GM19240 (cell line): ENCODE results near the gene GTF3C5.
"Not testable (repeated sequence)": the region's sequence is repeated elsewhere in the genome, so short reads cannot be mapped to it uniquely, and the experiment has no call there.

Experiments
- DNase-seq: peaks from one replicate; pipeline ENCODE4 v3.0.0; 2011; ENCODE audit warnings: low spot score; ENCODE audit not compliant: insufficient read length

The GTF3C5 gene

GRCh38 chr9:133068431-133068830 lies 37.6 kb downstream of the GTF3C5 start:
- not testable (repeated sequence) for DNase-seq

GRCh38 chr9:133070500-133070961 lies 39.7 kb downstream of the GTF3C5 start:
- DNase-seq: not testable (repeated sequence)

DNA sequence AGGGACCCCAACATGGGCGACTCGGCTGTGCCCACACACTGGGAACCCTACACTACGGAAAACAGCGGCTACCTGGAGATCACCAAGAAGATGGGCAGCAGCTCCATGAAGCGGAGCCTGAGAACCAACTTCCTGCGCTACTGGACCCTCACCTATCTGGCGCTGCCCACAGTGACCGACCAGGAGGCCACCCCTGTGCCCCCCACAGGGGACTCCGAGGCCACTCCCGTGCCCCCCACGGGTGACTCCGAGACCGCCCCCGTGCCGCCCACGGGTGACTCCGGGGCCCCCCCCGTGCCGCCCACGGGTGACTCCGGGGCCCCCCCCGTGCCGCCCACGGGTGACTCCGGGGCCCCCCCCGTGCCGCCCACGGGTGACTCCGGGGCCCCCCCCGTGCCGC lies 40.2 kb downstream of the GTF3C5 start:
- DNase-seq: not testable (repeated sequence)

DNA sequence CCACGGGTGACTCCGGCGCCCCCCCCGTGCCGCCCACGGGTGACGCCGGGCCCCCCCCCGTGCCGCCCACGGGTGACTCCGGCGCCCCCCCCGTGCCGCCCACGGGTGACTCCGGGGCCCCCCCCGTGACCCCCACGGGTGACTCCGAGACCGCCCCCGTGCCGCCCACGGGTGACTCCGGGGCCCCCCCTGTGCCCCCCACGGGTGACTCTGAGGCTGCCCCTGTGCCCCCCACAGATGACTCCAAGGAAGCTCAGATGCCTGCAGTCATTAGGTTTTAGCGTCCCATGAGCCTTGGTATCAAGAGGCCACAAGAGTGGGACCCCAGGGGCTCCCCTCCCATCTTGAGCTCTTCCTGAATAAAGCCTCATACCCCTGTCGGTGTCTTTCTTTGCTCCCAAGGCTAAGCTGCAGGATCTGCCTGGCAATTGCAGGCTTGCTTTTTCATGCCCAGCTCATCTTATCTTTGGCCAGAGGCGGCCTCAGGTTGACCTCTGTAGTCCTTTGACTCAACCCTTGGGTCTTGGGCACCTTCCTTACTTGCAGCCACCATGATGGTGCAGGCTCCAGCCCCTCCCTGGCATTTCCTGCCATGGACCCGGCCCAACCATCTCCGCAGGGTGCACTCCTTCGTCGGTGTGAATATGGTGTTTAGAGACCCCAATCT lies 40.8 kb downstream of the GTF3C5 start:
- DNase-seq: no peak

GRCh38 chr9:133072210-133072609 lies 41.4 kb downstream of the GTF3C5 start:
- not testable (repeated sequence) for DNase-seq

DNA sequence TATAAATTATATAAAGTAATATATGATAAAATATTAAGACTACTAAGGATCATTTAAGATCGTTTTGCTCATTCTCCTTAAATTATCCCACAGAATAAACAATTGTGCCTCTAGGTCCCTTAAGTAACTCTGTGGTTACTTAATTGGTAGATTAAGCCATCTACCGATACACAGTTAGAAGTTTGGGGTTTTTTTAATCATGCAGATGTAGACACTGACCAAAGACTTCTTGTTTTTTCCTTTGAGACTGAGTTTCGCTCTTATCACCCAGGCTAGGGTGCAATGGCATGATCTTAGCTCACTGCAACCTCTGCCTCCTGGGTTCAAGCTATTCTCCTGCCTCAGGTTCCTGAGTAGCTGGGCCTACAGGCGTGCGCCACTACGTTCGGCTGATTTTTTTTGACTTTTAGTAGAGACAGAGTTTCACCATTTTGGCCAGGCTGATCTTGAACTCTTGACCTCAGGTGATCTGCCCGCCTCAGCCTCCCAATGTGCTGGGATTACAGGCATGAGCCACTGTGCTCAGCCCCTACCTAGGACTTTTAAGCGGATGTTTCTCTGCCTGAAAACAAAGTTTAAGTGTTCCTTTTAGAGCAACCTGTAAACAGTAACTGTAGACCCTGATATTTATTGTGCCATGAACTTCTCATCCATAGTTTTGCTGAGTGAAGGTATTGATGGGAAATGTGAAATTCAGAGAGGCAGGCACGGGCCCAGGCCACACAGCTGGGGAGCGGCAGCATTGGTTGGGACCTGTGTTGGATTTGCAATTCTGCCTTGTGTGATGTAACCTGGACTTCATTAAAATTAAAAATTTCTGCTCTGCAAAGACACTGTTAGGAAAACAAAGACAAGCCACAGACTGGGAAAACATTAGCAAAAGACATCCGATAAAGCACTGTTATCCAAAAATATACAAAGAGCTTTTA lies 42.6 kb downstream of the GTF3C5 start:
- DNase-seq: no peak

GRCh38 chr9:133074111-133074651 lies 43.4 kb downstream of the GTF3C5 start:
- DNase-seq: no peak

DNA sequence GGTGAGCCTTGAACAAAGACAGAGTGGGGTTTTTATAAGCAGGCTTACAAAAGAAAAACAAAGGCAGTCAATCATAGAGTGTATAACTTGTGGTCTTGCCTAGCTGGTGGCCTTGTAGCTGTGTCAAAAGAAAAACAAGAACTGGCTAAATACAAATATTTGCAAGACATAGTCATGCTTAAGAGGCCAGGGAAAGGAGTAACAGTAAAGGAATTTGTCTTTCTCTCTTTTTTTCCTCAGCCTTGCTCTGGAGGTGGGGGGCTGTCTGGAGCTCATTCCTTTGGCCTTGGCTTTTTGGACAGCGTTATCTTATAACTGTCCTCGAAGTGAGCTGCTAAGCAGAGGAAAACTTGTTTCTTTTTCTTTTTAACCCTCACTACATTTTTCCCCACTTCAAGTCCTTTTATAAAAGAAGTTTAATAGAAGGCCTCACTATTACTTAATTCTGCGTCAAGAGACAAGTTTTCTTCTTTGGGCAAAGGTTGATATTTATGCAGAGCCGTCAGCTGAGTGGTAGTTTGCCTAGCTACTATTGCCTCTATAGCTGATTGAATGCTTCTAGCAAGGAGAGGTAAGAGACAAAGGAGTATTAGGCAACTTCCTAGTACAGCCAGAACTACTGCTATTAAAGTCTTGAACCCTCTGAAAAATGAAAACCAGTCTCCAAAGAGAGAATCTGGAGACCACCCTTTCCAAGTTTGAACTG lies 45.3 kb downstream of the GTF3C5 start:
- DNase-seq: no peak

DNA sequence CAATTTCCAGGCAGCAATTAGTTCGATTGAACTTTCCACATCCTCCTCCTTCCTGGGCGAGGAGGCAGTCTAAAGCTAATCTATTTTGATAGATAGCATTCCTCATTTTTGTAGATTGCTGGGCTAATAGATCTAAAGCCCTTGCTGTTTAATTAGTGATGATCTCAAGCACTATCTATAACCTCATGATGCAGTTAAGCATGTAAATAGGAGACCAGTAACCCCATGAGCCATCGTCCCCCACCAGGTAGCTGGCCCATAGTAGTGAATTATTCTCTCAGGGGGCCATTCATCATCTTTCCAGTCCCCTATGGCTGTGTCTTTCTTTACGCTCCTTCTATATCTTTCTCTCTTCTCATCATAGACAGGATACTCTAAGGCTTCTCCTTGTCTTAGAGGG lies 45.9 kb downstream of the GTF3C5 start:
- no peak for DNase-seq

DNA sequence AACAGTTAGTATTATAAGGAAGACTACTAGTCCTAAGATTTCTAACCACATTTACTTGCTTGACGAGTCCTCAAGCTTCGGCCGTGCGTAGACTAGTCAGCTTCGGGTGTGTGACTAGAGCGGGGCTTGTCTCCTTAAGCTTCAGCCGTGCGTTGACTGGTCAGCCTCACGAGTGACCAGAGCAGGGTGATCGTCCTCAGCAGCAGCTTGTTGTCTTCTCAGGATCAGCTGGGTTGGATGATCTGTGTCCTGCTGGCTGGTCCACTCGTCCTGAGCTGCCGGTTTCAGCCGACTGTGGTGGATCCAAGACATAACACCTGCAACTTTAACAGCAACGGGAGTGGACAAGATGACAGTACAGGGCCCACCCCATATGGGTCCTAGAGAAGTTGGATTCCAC lies 47.7 kb downstream of the GTF3C5 start:
- DNase-seq: no peak

- DNase-seq: no peak
Observed at GRCh38 chr9:133080161-133080560, 49.4 kb downstream of the GTF3C5 start.

DNA sequence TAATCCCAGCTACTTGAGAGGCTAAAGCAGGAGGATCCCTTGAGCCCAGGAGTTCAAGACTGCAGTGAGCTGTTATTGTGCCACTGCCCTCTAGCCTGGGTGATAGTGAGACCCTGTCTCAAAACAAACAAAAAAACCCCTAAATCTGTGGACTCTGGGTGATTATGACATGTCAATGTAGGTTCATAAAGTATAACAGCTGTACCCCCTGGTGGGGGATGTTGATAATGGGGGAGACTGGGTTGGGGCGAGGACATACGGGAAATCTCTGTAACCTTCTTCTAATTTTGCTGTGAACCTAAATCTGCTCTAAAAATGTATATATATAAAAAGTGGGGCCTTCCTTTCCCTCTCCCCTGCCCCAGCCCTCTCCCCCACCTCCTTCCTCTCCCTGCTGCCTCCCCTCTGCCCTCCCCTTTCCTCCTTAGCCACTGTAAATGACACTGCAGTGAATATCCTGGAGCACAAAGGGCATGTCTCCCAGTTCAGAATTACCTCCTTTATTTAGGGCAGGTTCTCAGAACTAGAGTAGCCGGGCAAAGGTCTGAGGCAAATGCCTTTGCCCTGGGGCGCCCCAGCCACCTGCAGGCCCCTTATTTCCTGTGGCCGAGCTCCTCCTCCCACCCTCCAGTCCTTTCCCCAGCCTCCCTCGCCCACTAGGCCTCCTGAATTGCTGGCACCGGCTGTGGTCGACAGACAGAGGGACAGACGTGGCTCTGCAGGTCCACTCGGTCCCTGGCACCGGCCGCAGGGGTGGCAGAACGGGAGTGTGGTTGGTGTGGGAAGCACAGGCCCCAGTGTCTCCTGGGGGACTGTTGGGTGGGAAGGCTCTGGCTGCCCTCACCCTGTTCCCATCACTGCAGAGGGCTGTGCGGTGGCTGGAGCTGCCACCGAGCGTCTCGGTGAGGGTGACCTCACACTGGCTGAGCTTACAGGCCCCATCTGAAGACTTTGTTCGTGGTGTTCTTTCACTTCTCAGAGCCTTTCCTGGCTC lies 50.3 kb downstream of the GTF3C5 start:
- not testable (repeated sequence) for DNase-seq

GRCh38 chr9:133081957-133082644 lies 51.3 kb downstream of the GTF3C5 start:
- DNase-seq: not testable (repeated sequence)

DNA sequence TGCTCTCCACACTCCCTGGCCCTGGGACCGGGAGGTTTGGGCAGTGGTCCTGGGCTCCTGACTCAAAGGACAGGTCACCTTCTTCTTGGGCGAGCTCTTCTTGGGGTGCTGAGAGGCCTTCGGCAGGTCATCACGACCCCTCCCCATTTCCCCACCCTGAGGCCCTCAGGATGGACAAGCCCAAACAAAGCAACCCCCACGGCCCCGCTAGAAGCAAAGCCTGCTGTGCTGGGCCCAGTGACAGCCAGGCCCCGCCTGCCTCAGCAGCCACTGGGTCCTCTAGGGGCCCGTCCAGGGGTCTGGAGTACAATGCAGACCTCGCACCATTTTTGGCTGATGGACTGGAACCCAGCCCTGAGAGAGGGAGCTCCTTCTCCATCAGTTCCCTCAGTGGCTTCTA lies 52.9 kb downstream of the GTF3C5 start:
- not testable (repeated sequence) for DNase-seq

GRCh38 chr9:133086212-133086860 lies 55.5 kb downstream of the GTF3C5 start:
- not testable (repeated sequence) for DNase-seq

GRCh38 chr9:133086894-133087293 lies 56.1 kb downstream of the GTF3C5 start:
- DNase-seq: no peak

GRCh38 chr9:133087429-133088145 lies 56.8 kb downstream of the GTF3C5 start:
- no peak for DNase-seq

GRCh38 chr9:133088146-133088750 lies 57.5 kb downstream of the GTF3C5 start:
- DNase-seq: no peak
